ENCODE measurements around the gene ATP5PB. TPM values are rescaled to one million over a fixed set of nuclear protein-coding genes. Genes with fewer than 3 reads are reported as not detected.

ATP5PB gene
- total RNA-seq, 1 donor from 2014 or later: 155 TPM

DNA sequence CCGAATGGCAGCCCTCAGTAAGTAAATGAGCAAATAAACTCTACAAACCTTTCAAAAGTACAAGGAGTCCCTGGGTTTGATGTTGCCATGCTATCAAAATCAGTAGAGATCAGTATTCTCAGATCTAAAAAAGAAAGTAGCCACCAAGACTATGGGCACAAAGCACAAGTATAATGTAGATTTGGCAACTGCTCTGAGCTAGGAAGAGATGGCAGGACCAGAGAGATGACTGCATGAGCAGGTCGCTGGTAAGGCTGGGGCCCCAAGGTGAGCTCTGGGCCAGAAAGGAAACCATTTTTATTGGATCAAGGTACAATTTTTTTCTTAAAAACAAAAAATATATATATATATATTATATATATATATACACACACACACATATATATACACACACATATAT lies 57.3 kb downstream of the ATP5PB start:
- no peaks in the 10 kb centered on the region for H3K36me3 Mint-ChIP-seq
- no peak overlapping the region for H3K27ac Mint-ChIP-seq
- DNase-seq (ENCODE audit: low spot score in 2 of 2, unreplicated experiment in 2 of 2): no peak
- H3K4me3 Mint-ChIP-seq: no peak overlapping the region
- H3K27me3 Mint-ChIP-seq (ENCODE audit: low read depth): peaks cover 7% of the 10 kb centered on the region
- TF ChIP-seq, protein P1, sequence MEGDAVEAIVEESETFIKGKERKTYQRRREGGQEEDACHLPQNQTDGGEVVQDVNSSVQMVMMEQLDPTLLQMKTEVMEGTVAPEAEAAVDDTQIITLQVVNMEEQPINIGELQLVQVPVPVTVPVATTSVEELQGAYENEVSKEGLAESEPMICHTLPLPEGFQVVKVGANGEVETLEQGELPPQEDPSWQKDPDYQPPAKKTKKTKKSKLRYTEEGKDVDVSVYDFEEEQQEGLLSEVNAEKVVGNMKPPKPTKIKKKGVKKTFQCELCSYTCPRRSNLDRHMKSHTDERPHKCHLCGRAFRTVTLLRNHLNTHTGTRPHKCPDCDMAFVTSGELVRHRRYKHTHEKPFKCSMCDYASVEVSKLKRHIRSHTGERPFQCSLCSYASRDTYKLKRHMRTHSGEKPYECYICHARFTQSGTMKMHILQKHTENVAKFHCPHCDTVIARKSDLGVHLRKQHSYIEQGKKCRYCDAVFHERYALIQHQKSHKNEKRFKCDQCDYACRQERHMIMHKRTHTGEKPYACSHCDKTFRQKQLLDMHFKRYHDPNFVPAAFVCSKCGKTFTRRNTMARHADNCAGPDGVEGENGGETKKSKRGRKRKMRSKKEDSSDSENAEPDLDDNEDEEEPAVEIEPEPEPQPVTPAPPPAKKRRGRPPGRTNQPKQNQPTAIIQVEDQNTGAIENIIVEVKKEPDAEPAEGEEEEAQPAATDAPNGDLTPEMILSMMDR (IDR thresholded peaks at IDR 0.05; ENCODE audit: unreplicated experiment): no peak
- peaks cover 13% of the 10 kb centered on the region for H3K4me1 Mint-ChIP-seq
- H3K9me3 Mint-ChIP-seq: no peaks in the 10 kb centered on the region

DNA sequence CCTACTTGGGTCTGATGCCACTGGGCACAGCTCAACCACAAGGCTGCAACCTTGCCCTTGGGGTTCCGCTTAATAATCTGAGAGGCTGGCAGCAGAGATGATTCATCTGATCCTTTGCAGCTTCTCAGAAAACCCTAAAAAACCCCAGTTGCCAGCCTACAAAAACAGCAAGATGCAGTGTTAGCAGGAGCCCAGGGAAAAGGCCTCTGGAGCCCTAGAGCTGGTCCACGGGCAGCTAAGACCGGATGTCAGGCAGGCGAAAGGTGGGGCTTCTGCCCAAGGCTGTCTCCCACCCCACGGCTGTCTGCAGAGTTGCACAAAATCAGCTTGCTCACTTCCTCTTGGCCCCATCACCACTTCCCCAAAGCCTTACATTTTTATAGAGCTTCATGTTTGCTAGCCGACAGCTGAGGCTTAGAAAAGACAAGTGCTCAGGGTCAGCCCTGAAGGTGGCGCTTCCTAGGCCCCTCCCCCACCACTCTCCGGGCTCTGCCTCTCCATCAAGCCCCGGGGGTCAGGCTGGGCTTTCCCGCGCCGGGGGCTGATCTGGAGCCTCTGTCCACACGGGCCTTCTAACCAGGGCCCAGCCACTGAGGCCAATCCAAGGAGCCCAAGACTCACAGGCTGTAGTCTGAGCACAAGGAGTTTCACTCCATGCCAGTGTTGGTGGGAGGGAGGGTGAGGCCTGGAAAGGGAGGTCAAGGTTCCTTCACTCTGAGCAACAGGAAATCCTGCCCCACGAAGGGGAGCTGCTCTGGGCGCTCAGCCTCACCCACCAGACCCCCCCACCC lies 58.3 kb downstream of the ATP5PB start:
- DNase-seq (ENCODE audit: low spot score in 2 of 2, unreplicated experiment in 2 of 2): peak in 1 of 2 experiments; percentile 55
- H3K4me3 Mint-ChIP-seq: peak overlapping the region; percentile 58
- H3K36me3 Mint-ChIP-seq: no peaks in the 10 kb centered on the region
- H3K27me3 Mint-ChIP-seq (ENCODE audit: low read depth): peaks cover 7% of the 10 kb centered on the region
- TF ChIP-seq, protein P1 (IDR thresholded peaks at IDR 0.05; ENCODE audit: unreplicated experiment): no peak
- no peaks in the 10 kb centered on the region for H3K9me3 Mint-ChIP-seq
- H3K27ac Mint-ChIP-seq: peak overlapping the region; percentile 97
- peaks cover 13% of the 10 kb centered on the region for H3K4me1 Mint-ChIP-seq

DNA sequence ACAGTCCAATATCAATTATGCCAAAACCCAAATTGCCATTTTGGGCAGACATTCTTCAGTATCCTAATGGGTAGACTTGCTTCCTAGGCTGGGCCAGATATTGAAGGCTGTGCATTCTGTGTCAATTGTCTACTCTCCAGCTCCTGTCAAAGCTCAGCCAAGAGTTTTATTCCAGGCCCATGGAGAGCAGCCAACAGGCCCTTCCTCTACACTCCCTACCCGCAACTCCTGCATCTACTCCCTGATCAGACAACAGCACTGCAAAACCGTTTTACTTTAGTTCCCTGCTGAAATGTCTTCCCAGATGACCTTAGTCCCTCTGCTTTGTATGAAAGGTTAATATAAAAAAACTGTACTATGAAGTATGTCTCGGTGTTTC lies 60.7 kb downstream of the ATP5PB start:
- no peak overlapping the region for H3K4me3 Mint-ChIP-seq
- H3K27me3 Mint-ChIP-seq (ENCODE audit: low read depth): no peaks in the 10 kb centered on the region
- no peaks in the 10 kb centered on the region for H3K36me3 Mint-ChIP-seq
- no peak for DNase-seq (ENCODE audit: low spot score in 2 of 2, unreplicated experiment in 2 of 2)
- TF ChIP-seq, protein P1 (IDR thresholded peaks at IDR 0.05; ENCODE audit: unreplicated experiment): no peak
- peaks cover 13% of the 10 kb centered on the region for H3K4me1 Mint-ChIP-seq
- H3K9me3 Mint-ChIP-seq: no peaks in the 10 kb centered on the region
- no peak overlapping the region for H3K27ac Mint-ChIP-seq

DNA sequence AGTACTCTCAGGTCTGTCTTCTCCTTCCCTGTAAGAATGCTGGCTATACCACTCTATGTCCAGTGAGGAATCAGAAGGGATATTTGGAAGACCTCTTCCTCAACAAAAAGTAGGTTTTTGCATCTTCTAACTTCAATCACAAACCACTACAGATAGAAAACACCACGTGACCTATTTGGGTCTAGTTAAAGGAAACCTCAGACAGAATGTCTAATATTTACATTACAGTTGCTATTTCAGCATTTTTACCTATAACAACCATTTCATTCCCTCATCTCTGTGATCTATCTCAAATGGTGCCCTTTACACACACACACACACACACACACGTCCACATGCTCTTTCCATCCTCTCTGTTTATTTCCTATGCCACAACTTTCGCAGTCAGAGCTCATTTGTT lies 62.1 kb downstream of the ATP5PB start:
- DNase-seq (ENCODE audit: low spot score in 2 of 2, unreplicated experiment in 2 of 2): no peak
- TF ChIP-seq, protein P1 (IDR thresholded peaks at IDR 0.05; ENCODE audit: unreplicated experiment): no peak
- H3K4me1 Mint-ChIP-seq: peaks cover 13% of the 10 kb centered on the region
- H3K4me3 Mint-ChIP-seq: no peak overlapping the region
- H3K27me3 Mint-ChIP-seq (ENCODE audit: low read depth): no peaks in the 10 kb centered on the region
- no peaks in the 10 kb centered on the region for H3K36me3 Mint-ChIP-seq
- H3K9me3 Mint-ChIP-seq: no peaks in the 10 kb centered on the region
- H3K27ac Mint-ChIP-seq: no peak overlapping the region

Other genes with a start within 250 kb of the ATP5PB start
- gene DENND2D, start 248.8 kb upstream of the ATP5PB start, total RNA-seq: 4.1 to 4.8 TPM (median 4.7 TPM) in 3 replicates
- not detected in 3 replicates for gene CHI3L2, start 221.8 kb upstream of the ATP5PB start, total RNA-seq
- gene CHIA, start 158.6 kb upstream of the ATP5PB start, total RNA-seq: not detected in 3 replicates
- gene OVGP1, start 21.7 kb upstream of the ATP5PB start, total RNA-seq: 2.7 to 3.6 TPM (median 2.9 TPM) in 3 replicates
- 29.1 to 32.6 TPM (median 32.6 TPM) in 3 replicates for gene WDR77, start 208 bp upstream of the ATP5PB start, total RNA-seq
- 0.72 to 1.1 TPM (median 0.83 TPM) in 3 replicates for gene C1orf162, start 24.5 kb downstream of the ATP5PB start, total RNA-seq
- not detected in 3 replicates for gene ADORA3, start 54.2 kb downstream of the ATP5PB start, total RNA-seq
- gene TMIGD3, start 54.2 kb downstream of the ATP5PB start, total RNA-seq: not detected in 3 replicates
- gene RAP1A, start 170.3 kb downstream of the ATP5PB start, total RNA-seq: 28.3 to 29.2 TPM (median 28.5 TPM) in 3 replicates